NCI-H1048 (cell line): ENCODE data around the gene SLC25A4.
"Not testable (repeated sequence)": the region's sequence is repeated elsewhere in the genome, so short reads cannot be mapped to it uniquely, and the experiment has no call there.

ENCODE experiments used
- DNase-seq: peaks from one replicate; lab custom pipeline; 2025; lab: John Stamatoyannopoulos, UW

The SLC25A4 gene

DNA sequence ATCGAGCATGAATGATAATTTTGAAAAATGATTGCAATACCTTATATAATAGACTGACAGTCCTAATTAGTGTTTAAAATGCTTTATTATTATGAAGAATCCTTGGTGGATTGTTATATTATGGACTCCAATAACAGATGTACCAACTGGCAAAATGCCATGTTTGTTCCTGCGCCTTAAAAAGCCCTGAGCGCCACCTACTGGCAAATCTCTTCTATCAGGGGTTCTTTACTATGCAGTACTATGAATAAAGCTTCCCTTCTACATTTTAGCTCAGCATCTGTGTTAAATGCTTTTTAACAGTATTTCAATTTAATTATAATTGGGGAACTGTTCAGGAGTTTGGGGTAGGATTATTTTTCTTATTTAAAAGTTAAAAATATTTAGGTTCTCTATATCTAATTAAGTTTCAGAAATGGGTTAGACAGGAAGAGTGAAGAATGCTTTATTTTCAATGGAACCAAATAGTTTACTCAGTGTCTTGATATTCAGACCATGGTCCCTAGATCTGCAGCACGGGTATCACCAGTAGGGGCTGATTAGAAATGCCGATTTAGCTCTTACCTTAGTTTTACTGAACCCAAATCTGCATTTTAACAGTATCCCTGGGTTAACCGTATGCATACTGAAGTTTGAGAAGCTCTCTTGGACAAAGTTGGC is 40.7 kb downstream of the SLC25A4 start:
- DNase-seq = peak; percentile 83

- DNase-seq = no peak
Measured at GRCh38 chr4:185186769-185187168, 43.7 kb downstream of the SLC25A4 start.

- no peak for DNase-seq
Measured at GRCh38 chr4:185189606-185190305, 46.7 kb downstream of the SLC25A4 start.

DNA sequence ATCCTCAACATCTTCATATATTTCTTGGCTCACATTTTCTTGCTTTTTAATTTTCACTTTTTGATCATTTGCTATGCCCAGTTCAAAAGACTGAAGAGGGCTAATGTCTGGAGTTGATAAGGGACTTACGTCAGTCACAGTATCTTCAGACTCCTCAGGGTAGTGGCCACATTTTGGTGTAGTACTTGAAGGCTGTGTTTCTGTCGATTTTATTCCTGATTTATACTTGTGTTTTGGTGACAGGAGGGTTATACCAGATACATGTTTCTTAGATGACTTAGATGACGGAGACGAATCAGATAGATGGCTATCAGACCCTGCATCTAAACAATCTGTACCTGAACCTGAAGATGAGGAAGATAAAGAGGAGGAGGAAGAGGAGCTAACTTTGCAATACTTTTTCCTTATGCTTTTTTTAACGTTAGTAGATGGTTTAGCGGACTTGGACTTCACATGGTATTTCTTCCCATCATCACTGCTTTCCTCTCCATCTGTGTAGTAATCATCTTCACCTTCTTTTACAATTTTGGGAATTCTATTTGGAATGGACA is 47.3 kb downstream of the SLC25A4 start:
- no peak for DNase-seq

DNA sequence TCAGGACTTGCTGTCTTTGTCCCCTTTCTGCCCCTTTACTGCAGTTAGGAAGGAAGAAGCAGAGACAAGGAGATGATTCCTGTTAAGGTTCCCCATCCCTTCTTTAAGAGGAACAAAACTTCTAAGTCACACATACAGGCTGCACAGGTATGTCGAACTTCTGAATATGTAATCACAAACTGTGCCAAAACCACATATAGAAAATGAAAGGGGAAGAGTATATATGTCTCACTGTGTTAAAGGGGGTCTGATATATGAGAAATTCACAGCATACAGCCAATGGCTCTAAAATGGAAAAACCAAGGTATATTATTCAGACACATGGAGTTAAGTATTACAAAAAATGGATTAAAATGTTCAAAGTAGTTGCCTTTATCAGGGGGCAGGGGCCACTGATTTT is 49.0 kb downstream of the SLC25A4 start:
- DNase-seq = no peak

DNA sequence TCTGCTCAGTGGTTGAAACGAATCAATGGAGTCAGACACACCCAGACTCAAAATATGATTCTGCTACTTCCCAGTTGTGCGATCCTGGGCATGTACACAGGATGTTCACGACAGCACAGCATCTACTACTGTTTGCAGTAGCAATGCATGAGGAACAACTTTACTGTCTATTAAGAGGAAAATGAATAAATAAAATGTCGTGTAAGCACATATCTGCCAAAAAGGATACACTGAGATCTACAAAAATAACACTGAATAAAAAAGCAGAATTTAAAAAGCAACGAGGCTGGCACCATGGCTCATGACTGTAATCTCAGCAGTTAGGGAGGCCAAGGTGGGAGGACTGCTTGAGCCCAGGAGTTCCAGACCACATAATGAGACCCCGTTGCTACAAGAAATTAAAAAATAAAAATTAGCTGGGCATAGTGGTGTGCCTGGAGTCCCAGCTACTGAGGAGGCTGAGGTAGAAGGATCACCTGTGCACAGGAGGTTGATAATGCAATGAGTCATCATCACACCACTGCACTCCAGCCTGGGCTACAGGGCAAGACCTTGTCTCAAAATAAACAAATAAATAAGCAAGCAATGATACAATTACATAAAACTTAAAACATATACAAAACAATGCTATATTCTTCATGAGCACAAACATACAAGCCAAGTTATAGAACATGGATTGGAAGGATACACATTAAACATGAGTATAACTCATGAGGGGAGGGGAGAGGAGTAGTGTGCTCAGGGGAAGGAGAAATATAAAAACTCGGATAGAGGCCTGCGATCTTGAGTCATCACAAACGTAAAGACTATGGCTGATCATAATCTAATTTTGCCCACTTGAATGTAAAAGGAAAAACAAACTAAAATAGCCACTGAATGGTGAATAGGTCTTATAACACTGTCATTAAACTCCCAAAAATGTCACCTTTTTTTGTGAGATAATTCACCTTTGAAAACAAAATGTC is 52.1 kb downstream of the SLC25A4 start:
- DNase-seq = no peak

DNA sequence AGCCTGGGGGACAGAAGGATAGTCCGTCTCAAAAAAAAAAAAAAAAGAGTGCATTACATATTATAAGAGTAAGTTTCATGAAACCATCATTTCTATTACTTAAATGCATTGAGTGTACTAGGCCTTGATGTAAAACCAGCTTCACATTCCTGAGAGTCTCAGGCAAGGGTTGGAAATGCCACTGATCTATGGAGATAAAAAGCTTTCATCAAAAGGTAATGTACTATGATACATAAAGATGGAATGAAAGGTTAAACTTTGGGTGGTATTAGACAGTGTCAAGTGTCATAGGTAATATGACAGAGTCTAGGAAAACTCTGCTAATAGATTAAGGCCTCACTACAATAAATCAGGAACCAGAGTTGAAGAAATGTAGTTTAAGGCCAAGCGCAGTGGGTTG is 53.4 kb downstream of the SLC25A4 start:
- no peak for DNase-seq

DNA sequence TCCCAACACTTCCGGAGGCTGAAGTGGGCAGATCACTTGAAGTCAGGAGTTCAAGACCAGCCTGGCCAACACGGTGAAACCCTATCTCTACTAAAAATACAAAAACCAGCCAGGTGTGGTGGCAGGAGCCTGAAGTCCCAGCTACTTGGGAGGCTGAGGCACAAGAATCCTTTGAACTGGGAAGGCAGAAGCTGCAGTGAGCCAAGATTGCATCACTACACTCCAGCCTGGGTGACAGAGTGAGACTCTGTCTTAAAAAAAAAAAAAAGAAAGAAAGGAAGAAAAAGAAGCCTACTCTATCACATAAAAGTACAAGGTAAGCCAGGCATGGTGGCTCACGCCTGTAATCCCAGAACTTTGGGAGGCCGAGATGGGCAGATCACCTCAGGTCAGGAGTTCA is 55.1 kb downstream of the SLC25A4 start:
- DNase-seq = not testable (repeated sequence)
